Fibroblast of skin of left biceps (primary cell): ENCODE results near the gene CLBA1.
"Not testable (repeated sequence)": the region's sequence is repeated elsewhere in the genome, so short reads cannot be mapped to it uniquely, and the experiment has no call there.

Source experiments
- DNase-seq, 2 experiments: peaks; one replicate each; pipeline ENCODE4 v3.0.0-alpha.2; 2013; ENCODE audit warnings: low read depth in 2 of 2

The CLBA1 gene

GRCh38 chr14:104985675-104986486 lies at the start of gene CLBA1:
Gene CLBA1, plus strand, starts transcription at chr14:104985788. Its CDS starts 644 bp downstream, at chr14:104986432.
- peak; percentile 70 to 77 for DNase-seq

- DNase-seq = no peak
These were observed 49.6 kb upstream of the CLBA1 start for GRCh38 chr14:104935955-104936354.

GRCh38 chr14:104936361-104937155 lies 49.0 kb upstream of the CLBA1 start:
- DNase-seq = no peak

- no peak for DNase-seq
These were observed 48.4 kb upstream of the CLBA1 start for GRCh38 chr14:104937161-104937560.

- no peak for DNase-seq
These were observed 47.8 kb upstream of the CLBA1 start for GRCh38 chr14:104937694-104938365.

GRCh38 chr14:104938436-104938835 lies 47.2 kb upstream of the CLBA1 start:
- no peak for DNase-seq

GRCh38 chr14:104938960-104939359 lies 46.6 kb upstream of the CLBA1 start:
- no peak for DNase-seq

- no peak for DNase-seq
These were observed 45.8 kb upstream of the CLBA1 start for GRCh38 chr14:104939666-104940410.

- no peak for DNase-seq
These were observed 45.0 kb upstream of the CLBA1 start for GRCh38 chr14:104940526-104941150.

- DNase-seq = no peak
These were observed 43.9 kb upstream of the CLBA1 start for GRCh38 chr14:104941508-104942365.

- no peak for DNase-seq
These were observed 43.0 kb upstream of the CLBA1 start for GRCh38 chr14:104942586-104942985.

- not testable (repeated sequence) for DNase-seq
These were observed 42.2 kb upstream of the CLBA1 start for GRCh38 chr14:104943216-104944015.

- DNase-seq = not testable (repeated sequence)
These were observed 41.6 kb upstream of the CLBA1 start for GRCh38 chr14:104944016-104944308.

- DNase-seq = not testable (repeated sequence)
These were observed 41.0 kb upstream of the CLBA1 start for GRCh38 chr14:104944436-104945205.

GRCh38 chr14:104945266-104945665 lies 40.3 kb upstream of the CLBA1 start:
- DNase-seq = not testable (repeated sequence)

- DNase-seq = not testable (repeated sequence)
These were observed 39.3 kb upstream of the CLBA1 start for GRCh38 chr14:104945986-104946965.

- DNase-seq = not testable (repeated sequence)
These were observed 38.4 kb upstream of the CLBA1 start for GRCh38 chr14:104947201-104947600.
